Esophagus squamous epithelium (tissue), 5 donors: ENCODE measurements around the gene TEX2. TPM values are rescaled to one million over a fixed set of nuclear protein-coding genes. Genes with fewer than 3 reads are reported as not detected.
"Not testable (repeated sequence)": the region's sequence is repeated elsewhere in the genome, so short reads cannot be mapped to it uniquely, and the experiment has no call there.

Experiments used
- DNase-seq: peaks from one replicate; lab custom pipeline; 2025; lab: John Stamatoyannopoulos, UW
- H3K27ac ChIP-seq, 4 donors: fragments of 200-600 bp; sonication (generic); one replicate each; pipeline ENCODE4 v1.5.1; 2016 to 2019; ENCODE audit warnings: mild to moderate bottlenecking in 1 of 4
- H3K27me3 ChIP-seq, 4 donors: fragments of 200-600 bp; sonication (generic); 1 replicate in 3 of 4; 2 replicates in 1 of 4; pipeline versions ENCODE4 v1.5.1 to v1.6.0; 2017 to 2021; ENCODE audit warnings: antibody characterized with exemption in 1 of 4
- H3K36me3 ChIP-seq, 3 donors: fragments of 200-600 bp; sonication (generic); one replicate each; pipeline ENCODE4 v1.5.1; 2016 to 2019
- H3K4me1 ChIP-seq, 3 donors: fragments of 200-600 bp; sonication (generic); one replicate each; pipeline ENCODE4 v1.5.1; 2017 to 2019
- H3K4me3 ChIP-seq, 4 donors: fragments of 200-600 bp; sonication (generic); 1 replicate in 3 of 4; 2 replicates in 1 of 4; pipeline ENCODE4 v1.5.1; 2016 to 2019; ENCODE audit warnings: mild to moderate bottlenecking in 2 of 4, moderate library complexity in 1 of 4
- H3K9me3 ChIP-seq, 3 donors: fragments of 200-600 bp; sonication (generic); one replicate each; pipeline ENCODE4 v1.5.1; 2016 to 2019
- POLR2A ChIP-seq, 4 donors: fragments of 450-650 bp; IDR thresholded peaks; one replicate each; pipeline ENCODE4 v1.6.1; 2017; ENCODE audit warnings: antibody characterized with exemption in 4 of 4, mild to moderate bottlenecking in 4 of 4, moderate library complexity in 3 of 4
- WGBS, 2 donors: methylation state at CpG; one replicate each; pipeline ENCODE4 v1.1.5; 2018; 5-methylcytosine and 5-hydroxymethylcytosine counted together
- intact Hi-C: fragments of 100-400 bp; cut with DNase I; formaldehyde crosslinking; loops from one replicate; pipeline ENCODE4 v1.15.0; 2022
- total RNA-seq, 4 donors: library from RNA; depleted of rRNA; stranded (reverse); fragments of >200 nt; gene quantifications; one replicate each; pipeline ENCODE4 v1.1.0, GENCODE V29; 2016
- TF ChIP-seq, protein P1 (sequence below), 6 experiments: fragments of 450-650 bp in 4 of 6; fragments of 200-600 bp in 2 of 6; sonication (generic) in 2 of 6; IDR thresholded peaks; one replicate each; pipeline ENCODE4 v1.5.1; 2016 to 2019; ENCODE audit warnings: antibody characterized with exemption in 6 of 6, mild to moderate bottlenecking in 4 of 6, moderate library complexity in 4 of 6
- donor health status: DM: yes; HTN: yes; CAD: no.

The TEX2 gene
- total RNA-seq, 4 donors from 2014 or later: 25.5 to 33.0 (median 29.7) TPM

DNA sequence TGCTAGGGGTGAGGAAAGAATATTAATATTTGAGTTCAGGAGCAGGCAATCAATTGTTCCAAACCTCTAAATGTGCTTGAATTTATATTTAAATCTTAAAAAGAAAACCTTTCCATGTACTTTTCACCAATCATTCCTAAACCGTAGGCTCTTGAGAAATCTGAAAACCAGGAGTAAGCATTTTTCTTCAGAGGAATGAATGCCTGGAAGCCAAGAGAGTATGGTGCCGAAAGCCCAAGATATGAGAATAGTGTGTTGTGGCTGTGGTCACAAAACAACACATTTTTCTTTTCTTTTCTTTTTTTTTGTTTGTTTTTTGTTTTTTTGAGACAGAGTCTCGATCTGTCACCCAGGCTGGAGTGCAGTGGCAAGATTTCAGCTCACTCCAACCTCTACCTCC is 37.6 kb downstream of the TEX2 start:
- Histone ChIP-seq H3K27ac (no peak overlapping the region), H3K4me3 (no peak overlapping the region), H3K36me3 (no peaks in the 10 kb centered on the region), H3K9me3 (no peaks in the 10 kb centered on the region), H3K27me3 (no peaks in the 10 kb centered on the region), H3K4me1 (peaks cover 5 to 36% (median 7%) of the 10 kb centered on the region in 3 donors)
- WGBS, 2 donors: 89 to 96% methylated on average over 3 of the region's 3 CpGs
- TF ChIP-seq POLR2A (IDR thresholded peaks at IDR 0.05): no peak
- TF ChIP-seq, protein P1, sequence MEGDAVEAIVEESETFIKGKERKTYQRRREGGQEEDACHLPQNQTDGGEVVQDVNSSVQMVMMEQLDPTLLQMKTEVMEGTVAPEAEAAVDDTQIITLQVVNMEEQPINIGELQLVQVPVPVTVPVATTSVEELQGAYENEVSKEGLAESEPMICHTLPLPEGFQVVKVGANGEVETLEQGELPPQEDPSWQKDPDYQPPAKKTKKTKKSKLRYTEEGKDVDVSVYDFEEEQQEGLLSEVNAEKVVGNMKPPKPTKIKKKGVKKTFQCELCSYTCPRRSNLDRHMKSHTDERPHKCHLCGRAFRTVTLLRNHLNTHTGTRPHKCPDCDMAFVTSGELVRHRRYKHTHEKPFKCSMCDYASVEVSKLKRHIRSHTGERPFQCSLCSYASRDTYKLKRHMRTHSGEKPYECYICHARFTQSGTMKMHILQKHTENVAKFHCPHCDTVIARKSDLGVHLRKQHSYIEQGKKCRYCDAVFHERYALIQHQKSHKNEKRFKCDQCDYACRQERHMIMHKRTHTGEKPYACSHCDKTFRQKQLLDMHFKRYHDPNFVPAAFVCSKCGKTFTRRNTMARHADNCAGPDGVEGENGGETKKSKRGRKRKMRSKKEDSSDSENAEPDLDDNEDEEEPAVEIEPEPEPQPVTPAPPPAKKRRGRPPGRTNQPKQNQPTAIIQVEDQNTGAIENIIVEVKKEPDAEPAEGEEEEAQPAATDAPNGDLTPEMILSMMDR (IDR thresholded peaks at IDR 0.05): no peak
- DNase-seq: no peak
- intact Hi-C loops: no loop called here

DNA sequence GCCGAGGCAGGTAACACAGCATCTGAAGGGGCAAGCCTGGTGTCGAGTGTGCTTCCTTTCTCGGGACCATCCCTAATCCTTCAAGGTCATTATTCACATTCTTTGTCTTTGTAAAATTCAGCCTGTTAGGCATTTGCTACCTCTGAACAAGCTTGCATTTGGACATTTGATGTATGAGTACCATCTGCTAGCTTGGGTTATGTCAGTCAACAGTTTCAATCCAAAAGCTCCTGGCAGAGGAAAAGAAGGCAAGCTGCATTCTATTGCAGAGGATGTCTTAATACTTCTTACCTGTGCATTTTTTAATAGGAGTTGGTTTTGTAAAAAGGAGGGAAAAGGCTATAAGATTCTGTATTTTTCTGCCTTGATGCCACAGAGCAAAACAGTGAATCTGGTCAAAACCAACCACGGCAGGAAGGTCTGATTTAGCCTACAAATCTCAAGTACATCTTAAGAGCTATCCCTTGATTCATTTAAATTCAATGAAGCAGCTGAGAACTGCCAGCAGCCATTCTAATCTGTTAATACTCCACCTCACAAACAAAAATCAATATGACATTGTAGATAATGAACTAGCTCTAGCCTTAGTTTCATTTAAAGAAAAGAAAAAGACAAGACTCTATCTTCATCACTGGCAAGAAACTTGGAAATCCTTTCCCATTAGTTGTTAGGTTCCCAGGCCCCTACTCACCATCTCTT is 39.0 kb downstream of the TEX2 start:
- no peak for TF ChIP-seq POLR2A (IDR thresholded peaks at IDR 0.05)
- TF ChIP-seq, protein P1 (IDR thresholded peaks at IDR 0.05): no peak
- no peak for DNase-seq
- WGBS, 2 donors: 52 to 72% methylated on average over 4 of the region's 4 CpGs
- Histone ChIP-seq H3K27me3 (no peaks in the 10 kb centered on the region), H3K9me3 (no peaks in the 10 kb centered on the region), H3K4me3 (no peak overlapping the region), H3K36me3 (no peaks in the 10 kb centered on the region), H3K27ac (no peak overlapping the region), H3K4me1 (peaks cover 0 to 42% (median 3%) of the 10 kb centered on the region in 3 donors)
- intact Hi-C loops: no loop called here

DNA sequence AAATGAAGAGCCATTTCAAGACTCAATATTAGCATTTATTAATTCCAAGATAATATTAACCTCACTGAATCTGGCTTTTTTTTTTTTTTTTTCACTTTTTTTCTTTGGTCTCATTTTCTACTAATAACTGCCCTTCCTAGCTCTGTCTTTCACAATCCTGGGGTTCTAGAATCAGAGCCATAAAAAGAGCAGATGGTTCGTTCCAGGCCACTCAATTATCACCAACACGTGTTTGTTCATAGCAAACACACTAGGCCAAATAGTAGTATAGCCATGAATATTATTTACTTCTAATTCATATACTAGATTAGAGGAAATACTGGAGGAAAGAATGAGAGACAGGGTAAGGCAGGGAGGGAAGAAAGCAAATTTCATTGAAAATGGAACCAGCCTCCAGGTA is 39.8 kb downstream of the TEX2 start:
- Histone ChIP-seq H3K4me3 (no peak overlapping the region), H3K27ac (no peak overlapping the region), H3K36me3 (no peaks in the 10 kb centered on the region), H3K9me3 (no peaks in the 10 kb centered on the region), H3K27me3 (no peaks in the 10 kb centered on the region), H3K4me1 (peaks cover 0 to 49% (median 3%) of the 10 kb centered on the region in 3 donors)
- intact Hi-C loops: no loop called here
- DNase-seq: no peak
- WGBS, 2 donors: 90 to 93% methylated on average over 2 of the region's 2 CpGs
- TF ChIP-seq, protein P1 (IDR thresholded peaks at IDR 0.05): no peak
- no peak for TF ChIP-seq POLR2A (IDR thresholded peaks at IDR 0.05)

DNA sequence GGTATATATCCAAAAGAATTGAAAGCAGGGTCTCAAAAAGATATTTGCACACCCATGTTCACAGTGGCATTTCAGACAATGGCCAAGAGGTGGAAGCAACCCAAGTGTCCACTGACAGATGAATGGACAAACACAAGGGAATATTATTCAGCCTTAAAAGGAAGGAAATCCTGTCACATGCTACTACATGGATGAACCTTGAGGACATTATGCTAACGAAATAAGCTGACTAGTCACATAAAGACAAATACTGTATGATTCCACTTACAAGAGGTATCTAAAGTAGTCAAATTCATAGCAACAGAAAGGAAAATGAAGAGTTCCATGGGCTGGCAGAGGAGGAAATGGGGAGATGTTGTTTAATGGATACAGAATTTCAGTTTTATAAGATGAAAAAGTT is 41.4 kb downstream of the TEX2 start:
- intact Hi-C loops: no loop called here
- Histone ChIP-seq H3K4me3 (no peak overlapping the region), H3K4me1 (peaks cover 13 to 65% (median 14%) of the 10 kb centered on the region in 3 donors), H3K27me3 (no peaks in the 10 kb centered on the region), H3K36me3 (no peaks in the 10 kb centered on the region), H3K9me3 (no peaks in the 10 kb centered on the region), H3K27ac (no peak overlapping the region)
- WGBS, 2 donors: 54 to 73% methylated on average over 1 of the region's 1 CpG
- TF ChIP-seq POLR2A (IDR thresholded peaks at IDR 0.05): no peak
- TF ChIP-seq, protein P1 (IDR thresholded peaks at IDR 0.05): no peak
- no peak for DNase-seq

DNA sequence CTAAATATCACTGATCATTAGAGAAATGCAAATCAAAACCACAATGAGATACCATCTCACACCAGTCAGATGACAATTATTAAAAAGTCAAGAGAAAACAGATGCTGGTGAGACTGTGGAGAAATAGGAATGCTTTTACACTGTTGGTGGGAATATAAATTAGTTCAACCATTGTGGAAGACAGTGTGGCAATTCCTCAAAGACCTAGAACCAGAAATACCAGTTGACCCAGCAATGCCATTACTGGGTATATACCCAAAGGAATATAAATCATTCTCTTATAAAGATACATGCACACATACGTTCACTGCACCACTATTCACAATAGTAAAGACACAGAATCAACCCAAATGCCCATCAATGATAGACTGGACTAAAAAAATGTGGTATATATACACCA is 42.5 kb downstream of the TEX2 start:
- H3K27me3 ChIP-seq, H3K4me3 ChIP-seq, H3K9me3 ChIP-seq, DNase-seq, intact Hi-C loops, H3K36me3 ChIP-seq: not testable (repeated sequence)
- peaks cover 24 to 75% (median 24%) of the 10 kb centered on the region in 3 donors for H3K4me1 ChIP-seq
- H3K27ac ChIP-seq: peak overlapping the region in 1 of 4 donors; percentile 6
- WGBS, 2 donors: 41 to 53% methylated on average over 1 of the region's 1 CpG
